GM19023 (cell line): Measurements from ENCODE around the gene SCCPDH.

ENCODE experiments used
- ATAC-seq: cut with Tn5 transposase; IDR thresholded peaks from one replicate; pipeline ENCODE4 v1.9.1; 2021; ENCODE audit warnings: mild to moderate bottlenecking, moderate library complexity; ENCODE audit not compliant: unreplicated experiment

SCCPDH gene

DNA sequence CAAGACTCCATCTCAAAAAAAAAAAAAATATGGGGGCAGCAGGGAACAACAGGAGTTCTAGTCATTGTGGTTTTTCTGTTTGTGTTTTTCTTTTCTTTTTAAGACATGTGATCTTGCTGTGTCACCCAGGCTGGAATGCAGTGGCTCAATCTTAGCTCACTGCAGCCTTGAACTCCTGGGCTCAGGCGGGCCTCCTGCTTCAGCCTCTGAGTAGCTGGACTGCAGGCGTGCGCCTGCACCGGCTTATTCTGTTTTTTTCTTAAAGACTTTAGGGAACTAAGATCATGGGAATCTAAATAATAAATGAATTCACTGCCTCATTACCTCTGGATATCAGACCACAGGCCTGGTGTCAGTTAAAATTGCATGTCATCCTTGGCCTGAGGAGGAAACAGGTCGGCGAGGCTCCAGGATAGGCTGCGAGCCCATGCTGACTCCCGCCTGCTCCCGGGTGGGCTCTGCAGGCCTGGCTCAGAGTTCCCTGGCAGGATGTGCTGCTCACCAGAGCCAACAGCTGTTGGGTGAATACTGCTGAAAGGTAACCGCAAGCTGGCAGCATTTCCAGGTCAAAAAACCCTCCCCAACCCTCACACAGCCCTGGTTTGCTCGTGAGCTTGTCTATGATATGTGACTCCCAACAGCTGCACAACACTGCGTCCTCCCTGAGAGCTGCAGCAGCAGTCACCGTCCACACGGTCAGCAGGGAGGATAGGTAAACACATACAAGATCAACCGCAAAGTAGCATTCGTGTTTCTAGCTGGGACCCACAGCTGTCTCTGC is 58.1 kb downstream of the SCCPDH start:
- peak; percentile 52 for ATAC-seq

DNA sequence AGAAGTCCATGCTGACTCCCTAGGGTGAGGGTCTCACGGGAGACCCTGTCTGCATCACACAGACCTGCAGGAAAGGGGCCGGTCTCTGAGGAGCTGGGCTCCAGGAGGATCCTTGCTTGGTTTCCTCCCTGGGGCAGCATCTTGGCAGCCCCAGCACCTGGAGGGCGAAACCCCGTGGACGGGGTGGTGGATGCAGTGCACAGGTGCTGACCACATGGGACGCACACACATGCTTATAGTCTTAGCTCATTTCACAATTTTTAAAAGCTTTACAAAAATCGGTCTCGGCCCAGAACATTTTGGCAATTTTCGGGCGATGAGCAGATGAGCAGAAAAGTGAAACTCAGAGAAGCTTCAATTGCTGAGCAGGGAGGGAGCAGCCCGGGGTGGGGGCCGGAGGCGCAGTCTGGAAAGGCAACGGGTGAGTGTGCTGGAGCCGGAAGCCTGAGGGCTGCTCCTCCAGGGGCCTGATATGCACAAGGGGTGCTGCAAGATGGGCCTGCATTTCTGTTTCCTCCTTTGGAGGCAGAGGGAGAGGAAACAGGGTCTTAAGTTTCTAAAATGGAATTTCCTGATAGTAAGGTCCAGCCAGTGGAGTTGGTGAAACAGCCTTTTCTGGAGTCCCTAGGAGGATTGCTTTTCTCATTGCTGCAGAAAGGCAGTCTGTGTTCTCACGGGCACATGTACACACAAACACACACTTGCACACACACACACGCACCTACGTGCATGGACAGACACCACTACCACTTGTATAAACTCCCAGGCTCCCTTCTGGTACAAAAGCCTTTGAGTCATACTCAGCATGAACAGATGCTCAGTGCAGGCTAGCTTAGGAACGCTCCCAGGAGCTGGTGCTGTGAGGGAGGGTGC is 60.6 kb downstream of the SCCPDH start:
- no peak for ATAC-seq

DNA sequence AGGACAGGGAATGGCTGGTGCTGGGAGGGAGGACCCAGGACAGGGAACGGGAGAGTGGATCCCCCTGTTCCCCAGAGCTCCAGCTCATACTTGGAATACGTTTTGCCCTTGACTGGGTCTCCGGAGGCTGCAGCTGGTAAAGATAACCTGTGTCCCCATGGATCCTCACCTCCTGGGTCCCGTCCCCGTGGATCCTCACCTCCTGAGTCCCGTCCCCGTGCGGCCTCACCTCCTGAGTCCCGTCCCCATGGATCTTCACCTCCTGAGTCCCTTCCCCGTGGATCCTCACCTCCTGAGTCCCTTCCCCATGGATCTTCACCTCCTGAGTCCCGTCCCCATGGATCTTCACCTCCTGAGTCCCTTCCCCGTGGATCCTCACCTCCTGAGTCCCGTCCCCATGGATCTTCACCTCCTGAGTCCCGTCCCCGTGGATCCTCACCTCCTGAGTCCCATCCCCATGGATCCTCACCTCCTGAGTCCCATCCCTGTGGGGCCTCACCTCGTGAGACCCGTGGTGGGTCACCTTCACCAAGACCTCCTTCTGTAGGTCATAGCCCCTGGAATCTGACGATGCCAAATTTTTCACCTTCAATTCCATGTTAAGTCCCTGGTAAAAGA is 61.4 kb downstream of the SCCPDH start:
- ATAC-seq: no peak

DNA sequence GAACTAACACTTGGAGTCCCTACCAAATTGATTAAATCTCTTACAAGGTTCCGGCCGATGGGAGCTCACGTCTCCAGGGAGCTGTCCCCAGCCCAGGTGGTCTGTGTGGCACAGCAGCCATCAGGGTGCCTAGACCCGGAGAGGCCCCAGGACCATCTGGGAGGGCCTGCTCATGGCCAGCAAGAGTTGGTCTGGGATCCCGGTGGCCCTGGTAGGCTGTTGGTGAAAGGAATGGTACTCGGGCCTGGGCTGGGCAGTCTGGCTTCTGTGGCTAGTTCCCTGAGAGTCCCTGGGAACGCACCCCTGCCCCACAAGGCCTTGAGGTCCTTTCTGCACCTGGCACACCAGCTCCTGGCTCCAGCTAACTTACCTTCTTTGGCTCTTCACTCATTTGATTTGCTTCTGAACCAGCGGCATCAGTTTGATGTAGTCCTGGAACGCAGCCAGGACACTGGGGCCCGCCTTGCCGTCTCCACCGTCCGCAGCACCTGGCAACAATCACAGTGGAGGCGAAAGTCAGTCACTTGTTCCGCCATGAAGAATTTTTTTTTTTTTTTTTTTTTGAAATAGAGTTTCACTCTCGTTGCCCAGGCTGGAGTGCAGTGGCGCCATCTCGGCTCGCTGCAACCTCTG is 62.5 kb downstream of the SCCPDH start:
- no peak for ATAC-seq

DNA sequence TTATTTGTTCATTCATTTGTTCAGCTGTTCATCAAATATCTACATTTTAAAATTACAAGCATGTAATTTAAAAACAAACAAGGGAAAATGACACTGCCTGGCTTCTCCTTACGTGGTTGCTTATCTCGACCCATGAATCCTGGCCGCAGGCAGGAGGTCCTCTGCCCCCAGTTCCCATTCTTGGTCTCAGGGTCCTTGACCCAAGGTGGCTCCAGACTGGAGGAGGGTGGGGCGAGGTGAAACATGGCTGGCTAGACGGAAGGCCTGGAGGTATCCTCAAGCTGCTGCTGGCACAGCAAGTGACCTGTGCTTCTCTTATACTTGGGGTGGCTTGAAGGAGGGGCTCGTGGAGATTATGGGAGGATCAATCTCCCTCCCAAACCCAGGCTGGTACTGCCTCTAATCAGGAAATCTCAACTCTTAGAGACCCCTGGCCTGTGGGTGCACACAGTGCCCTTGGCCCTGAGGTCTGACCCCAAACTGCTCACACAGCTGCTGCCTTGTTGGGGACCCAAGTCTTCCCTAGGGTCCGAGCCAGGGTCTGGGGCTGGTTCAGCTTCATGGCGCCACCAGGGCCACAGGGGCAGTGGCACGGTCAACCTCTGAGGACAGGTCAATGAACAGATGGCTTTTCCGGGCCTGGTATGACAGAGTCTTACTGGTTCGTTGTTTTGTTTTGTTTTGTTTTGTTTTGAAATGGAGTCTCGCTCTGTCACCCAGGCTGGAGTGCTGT is 63.7 kb downstream of the SCCPDH start:
- ATAC-seq: no peak

DNA sequence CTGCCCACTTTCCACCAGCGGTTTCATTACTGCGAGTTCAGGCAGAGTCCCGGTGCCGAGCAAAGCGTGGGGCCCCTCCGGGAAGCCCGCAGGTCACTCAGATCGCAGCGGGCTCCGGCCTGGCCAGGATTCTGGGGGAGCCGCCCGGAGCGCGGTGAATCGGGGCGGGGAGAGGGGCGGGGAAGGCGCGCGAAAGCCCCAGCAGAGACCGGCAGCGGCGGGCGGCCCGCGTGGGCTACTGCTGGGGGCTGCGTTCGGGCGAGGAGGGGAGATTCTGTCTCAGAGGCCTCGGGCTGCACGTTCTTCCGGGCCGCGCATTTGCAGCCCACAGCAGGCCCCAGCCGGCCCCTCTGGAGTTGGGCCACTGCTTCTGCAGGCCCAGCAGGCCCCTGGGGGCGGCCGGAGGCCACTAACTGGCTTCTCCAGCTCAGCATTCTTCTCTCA is 64.7 kb downstream of the SCCPDH start:
- ATAC-seq: no peak

DNA sequence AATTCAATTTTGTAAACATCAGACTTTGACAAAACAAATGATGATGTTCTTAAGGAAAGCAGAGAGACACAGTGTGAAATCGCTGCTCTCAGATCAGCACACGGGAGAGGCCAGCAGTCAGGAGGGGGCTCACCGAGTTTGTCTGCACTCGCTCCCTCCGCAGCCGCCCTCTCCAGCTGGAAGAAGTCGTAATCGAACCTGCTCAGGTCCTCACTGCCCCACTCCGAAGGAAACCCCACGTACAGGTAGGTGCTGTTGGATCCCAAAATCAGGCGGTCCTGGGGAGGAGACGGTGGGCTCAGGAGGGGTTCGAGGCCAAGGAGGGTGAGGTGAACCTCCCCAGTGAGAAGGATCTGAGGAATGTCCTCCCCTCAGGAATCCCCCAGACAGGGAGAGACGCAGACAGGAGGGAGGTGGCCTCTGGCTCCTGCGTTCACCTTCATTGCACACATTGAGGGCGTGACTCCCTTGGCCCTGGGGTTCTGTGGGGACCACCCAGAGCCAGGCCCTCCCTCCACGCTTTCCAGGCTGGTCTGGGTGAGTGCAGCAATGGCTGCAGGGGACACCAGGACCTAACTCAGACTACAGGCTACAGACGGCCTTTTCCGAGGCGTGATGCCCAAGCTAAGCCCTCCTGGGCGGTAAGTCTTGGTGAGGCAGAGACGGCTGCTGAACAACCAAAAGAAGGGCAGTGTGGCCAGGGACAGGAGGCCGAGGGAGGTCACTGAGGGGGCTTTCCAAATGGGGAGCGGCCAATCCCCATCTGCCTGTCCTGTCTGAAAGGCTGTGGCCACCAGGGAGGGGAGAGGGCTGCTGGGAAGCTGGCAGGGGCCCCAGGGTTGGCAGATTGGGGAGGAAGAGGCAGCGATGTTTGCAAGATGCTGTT is 65.5 kb downstream of the SCCPDH start:
- ATAC-seq: no peak

DNA sequence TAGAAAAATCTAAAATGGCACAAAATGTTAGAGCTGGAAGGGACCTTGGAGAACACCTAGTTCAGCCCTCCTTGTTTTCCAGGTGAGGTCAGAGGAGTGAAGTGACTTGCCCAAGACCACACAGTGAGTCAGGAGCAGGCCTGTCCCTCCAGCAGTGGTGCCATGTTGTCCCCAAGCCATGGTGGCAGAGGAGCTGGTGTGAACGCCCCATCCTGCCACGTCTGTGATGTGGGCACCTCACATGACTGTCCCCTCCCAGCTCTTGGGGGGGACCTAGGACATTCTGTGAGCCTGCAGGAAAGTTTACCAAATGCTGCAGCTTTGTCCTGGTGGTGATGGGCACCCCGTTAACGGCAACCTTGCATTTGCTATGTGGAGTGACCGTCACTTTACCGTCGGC is 66.2 kb downstream of the SCCPDH start:
- no peak for ATAC-seq

DNA sequence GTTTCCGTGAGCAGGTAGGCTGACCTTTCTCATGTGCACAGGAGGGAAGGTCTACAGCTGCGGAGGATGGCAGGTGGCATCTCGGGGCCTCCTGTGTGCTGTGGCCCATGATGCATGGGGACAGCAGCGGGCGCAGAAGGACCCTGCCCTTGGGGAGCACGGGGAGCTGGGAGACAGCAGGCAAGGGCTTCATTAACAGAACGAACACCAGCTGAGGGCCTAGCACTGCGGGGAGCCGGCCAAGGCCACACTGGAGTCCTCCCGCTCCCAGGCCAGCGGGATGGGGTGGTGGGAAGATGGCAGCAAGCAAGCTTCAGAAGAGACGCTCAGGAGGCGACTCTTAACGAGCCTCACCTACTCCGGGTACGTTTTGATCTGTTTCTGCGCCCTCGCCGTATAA is 66.6 kb downstream of the SCCPDH start:
- no peak for ATAC-seq

DNA sequence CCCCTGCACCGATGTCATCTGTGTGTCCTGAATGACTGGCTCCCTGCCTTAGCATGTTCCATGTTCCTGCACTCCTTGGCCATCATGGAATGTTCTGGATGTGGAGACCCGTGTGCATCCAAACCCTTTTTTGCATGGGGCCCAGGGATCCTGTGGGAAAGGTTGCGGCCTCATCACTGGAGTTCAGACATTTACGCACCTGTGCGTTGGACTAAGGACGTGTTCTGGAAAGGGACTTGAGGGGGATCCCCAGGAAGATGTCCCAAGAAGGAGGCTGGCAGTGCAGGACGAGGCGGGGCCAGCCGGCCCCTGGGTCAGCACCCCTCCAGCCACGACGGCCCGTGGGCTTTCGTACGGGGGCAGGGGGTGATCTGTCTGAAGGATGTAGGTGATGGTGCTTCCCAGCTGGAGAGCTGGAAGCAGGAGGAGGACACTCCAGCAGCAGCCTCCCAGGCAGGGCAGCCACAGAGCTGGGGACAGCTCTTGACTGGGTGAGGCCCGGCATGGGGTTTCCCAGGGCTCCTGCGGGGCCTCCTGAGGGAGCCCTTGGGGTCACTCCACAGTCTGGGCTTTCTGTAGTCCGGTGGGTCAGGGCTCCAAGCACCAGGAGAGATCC is 67.2 kb downstream of the SCCPDH start:
- ATAC-seq: no peak

DNA sequence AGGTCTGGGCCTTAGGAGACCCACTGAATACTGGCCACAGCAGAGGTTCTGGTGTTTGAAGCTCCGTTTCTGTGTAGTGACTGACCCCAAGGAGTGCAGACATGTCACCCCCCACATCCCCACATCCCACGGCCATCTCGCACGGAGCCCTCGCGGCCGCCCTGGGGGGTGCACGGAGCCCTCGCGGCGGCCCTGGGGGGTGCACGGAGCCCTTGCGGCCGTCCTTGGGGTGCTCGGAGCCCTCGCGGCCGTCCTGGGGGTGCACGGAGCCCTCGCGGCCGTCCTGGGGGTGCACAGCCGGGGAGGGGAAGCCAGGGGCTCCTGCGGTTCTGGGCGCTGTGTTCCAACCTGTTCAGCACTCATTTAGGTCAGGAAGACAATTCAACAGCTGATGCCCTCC is 68.4 kb downstream of the SCCPDH start:
- no peak for ATAC-seq

DNA sequence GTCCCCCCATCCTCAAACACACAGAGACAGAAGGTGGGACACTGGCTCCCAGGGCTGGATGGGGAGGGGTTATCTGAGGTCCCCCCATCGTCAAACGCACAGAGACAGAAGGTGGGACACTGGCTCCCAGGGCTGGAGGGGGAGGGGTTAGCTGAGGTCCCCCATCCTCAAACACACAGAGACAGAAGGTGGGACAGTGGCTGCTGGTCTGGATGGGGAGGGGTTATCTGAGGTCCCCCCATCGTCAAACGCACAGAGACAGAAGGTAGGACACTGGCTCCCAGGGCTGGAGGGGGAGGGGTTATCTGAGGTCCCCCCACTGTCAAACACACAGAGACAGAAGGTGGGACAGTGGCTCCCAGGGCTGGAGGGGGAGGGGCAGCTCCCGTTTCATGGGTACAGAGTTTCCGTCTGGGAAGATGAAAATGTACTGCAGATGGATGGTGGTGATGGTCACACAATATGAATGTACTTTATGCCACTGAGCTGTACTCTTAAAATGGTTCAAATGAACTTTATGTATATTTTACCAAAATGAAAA is 69.2 kb downstream of the SCCPDH start:
- ATAC-seq: no peak

DNA sequence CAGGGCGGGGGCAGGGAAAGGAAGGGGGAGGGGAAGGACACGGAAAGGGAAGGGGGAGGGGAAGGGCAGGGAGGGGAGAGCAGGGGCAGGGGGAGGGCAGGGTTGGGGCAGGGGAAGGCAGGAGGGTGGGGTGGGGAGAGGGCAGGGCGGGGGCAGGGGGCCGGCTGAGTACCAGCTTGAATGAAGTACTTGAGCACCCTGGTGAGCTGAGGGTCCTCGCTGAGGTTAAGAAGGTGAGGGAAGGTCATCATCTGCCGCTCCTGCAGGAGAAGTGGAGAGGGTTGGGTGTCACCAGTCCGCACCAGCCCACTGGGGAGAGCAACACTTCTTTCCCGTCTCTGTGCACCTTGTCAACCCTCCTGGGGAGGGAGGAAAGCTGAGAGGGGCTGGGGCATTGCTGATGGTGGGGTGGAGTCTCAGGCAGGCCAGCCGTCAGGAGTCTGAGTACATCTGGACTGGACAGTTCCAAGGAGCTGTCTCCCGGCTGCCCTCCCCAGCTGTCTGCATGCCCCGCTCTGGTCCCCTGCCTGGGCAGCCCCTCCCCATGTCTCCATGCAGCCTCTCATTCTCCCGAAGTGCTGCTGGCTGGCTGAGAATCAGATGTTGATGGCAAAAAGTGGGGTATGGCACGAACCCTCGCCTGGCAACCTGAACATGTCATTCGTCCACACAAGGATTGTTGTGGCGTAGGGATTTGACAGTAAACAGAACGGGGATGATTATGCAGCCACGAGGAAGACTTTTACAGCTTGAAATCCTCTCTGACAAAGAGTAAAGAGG is 70.0 kb downstream of the SCCPDH start:
- ATAC-seq: no peak

DNA sequence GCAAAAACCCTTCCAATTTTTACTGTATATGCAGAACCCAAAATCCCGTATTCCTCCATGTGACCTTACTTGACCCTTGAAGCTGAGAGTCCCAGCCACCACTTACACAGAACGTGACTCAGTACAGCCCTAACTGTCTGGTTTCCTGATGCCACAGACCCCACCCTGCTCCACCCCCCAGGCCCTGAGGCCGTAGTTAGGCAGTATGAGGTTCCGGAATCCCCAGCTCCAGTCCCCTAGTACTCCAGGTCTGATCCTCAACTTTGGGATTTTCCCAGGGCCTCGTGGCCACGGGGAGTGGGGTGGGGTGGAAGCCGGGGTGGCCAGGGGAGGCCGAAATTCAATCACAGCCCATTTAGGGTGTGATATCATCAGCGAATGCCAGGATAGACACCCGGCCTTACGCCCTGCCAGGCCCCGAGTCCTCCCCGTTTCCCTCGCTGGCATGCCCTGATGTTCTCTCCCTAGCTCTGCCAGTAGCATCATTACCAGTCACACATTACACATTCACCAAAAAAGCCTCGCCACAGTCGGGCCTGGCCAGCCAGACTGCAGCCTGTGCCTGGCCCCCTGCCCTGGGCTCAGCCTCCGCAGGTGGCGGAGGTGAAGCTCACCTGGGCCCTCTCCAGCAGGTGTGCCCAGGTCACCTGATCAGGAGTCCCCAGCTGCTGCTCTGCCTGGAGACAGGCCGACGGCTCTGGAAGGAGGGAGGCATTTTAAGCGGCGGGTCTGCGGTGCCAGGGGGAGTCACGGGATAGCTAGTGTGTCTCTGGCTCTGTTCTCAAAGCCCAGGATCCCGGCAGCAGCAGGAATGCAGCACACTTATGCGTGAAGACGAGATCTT is 70.8 kb downstream of the SCCPDH start:
- ATAC-seq: no peak

DNA sequence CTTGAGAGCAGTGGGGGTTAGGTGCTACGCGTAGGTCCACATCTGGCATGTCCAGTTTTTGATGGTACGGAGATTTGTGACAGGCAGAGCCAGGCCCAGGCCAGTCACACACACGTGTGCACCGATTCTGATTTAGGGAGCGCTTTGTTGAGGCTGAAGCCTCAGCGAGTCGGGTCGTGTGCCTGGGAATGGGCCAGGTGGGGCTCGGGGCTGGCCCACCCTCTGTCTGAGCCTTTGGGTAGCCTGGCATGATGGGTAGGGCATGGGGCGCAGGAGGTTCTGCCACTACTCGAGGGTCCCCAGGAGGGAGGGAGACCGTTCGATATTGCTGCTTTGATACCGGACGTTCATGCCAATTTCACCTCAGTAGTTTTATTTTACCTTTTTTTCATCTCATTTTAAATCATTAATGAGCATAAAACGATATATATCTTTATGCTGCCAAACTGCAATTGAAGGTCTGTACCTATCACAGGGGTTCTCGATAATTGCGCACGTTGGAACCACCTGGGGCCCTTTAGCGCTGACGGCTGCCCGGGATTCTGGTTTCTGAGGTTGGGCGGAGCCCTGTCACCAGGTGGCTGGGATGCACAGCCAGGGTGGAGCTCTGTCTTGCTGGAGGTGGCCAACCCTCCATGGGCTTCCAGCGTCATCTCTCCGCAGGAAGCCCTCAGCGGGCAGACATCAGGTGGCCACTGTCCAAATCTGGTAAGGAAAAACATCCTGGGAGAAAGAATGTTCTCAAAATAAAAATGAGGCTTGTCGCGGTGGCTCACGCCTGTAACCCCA is 71.9 kb downstream of the SCCPDH start:
- ATAC-seq: no peak

DNA sequence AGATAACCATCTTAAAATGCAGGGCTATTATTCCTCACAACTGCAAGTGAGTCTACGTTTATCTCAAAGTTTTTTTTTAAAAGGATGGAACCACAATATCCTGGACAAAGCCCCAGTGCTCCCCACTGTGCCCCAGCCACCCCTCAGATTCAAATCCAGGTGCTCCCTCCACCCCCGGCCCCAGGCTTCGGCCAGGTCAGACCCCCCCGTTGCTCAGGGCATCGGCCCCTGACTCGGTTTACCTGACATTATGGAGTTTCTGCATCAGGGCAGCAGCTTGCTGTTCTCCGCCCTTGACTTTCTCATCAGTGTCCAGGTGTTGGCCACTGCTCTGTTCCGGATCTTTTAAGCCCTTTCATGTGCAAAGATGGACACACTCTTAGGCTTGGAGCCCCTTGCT is 72.9 kb downstream of the SCCPDH start:
- no peak for ATAC-seq
